Right renal pelvis (tissue), 4 donors: ENCODE measurements around the gene CEP170B. TPM values are rescaled to one million over a fixed set of nuclear protein-coding genes. Genes with fewer than 3 reads are reported as not detected.
A peak's percentile ranks its signal among the peaks of the same experiment; 100 is the strongest.
"Not testable (repeated sequence)": the region's sequence is repeated elsewhere in the genome, so short reads cannot be mapped to it uniquely, and the experiment has no call there.

Experiments used
- DNase-seq, 4 donors: peaks; one replicate each; pipeline ENCODE4 v3.0.0-alpha.2; 2013; ENCODE audit warnings: low read depth in 4 of 4, low spot score in 3 of 4, missing footprints in 1 of 4
- polyA plus RNA-seq, 4 donors: library from polyadenylated mRNA; unstranded; fragments of 120-200 nt; gene quantifications; one replicate each; pipeline ENCODE4 v1.2.1, GENCODE V29; 2013; ENCODE audit not compliant: insufficient read length in 4 of 4

Gene CEP170B
- polyA plus RNA-seq = 10 to 100 TPM; 10.9 to 16.3 (median 13.5) TPM

GRCh38 chr14:104865081-104865630, at the start of gene CEP170B:
CEP170B (plus strand) TSS chr14:104865268; CDS start chr14:104868451, 3,183 bp downstream.
- no peak for DNase-seq

DNA sequence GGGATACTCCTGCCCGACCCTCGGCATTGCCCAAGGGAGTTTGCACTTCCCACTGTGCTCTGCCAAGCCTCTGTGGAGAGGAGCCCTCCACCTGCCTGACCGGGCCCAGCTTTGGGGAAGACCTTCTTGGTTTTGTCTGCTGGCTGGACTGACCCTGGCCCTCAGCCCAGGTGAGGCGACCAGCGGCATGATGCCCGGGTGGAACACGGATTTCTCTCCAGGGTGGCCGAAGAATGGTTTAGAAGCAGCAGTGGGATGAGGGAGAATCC, 48.5 kb upstream of the CEP170B start:
- DNase-seq = no peak

GRCh38 chr14:104817930-104818713, 46.9 kb upstream of the CEP170B start:
- DNase-seq = no peak

- no peak for DNase-seq
These were observed 46.3 kb upstream of the CEP170B start for GRCh38 chr14:104818714-104819161.

GRCh38 chr14:104819361-104819781, 45.7 kb upstream of the CEP170B start:
- no peak for DNase-seq

DNA sequence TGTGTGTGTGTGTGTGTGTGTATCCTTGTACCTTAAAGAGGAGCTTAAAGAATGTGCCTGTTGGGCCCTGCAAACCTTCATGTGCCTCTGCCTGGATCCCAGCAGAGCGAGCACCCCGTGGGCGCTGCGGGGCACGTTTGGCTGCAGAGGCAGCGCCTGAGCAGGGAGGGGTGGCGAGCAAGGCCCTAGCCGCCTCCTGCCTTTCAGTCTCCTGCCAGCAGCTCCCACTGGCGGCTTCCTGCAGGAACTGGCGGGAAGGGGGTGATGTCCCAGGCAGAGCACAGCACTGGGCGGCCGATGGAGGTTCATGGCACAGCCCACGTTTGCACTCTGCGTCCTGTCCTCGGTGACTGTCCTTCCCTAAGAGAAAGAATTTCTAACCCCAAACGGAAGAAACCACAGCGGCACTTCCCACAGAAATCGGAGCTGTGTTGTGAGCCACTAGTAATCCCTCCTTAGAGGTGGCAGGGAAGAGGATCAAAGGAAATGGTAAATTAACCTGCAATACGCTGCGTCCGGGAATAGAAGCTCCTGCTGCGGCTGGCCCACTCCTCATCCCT, 44.3 kb upstream of the CEP170B start:
- DNase-seq = no peak

GRCh38 chr14:104821229-104821945, 43.7 kb upstream of the CEP170B start:
- no peak for DNase-seq

DNA sequence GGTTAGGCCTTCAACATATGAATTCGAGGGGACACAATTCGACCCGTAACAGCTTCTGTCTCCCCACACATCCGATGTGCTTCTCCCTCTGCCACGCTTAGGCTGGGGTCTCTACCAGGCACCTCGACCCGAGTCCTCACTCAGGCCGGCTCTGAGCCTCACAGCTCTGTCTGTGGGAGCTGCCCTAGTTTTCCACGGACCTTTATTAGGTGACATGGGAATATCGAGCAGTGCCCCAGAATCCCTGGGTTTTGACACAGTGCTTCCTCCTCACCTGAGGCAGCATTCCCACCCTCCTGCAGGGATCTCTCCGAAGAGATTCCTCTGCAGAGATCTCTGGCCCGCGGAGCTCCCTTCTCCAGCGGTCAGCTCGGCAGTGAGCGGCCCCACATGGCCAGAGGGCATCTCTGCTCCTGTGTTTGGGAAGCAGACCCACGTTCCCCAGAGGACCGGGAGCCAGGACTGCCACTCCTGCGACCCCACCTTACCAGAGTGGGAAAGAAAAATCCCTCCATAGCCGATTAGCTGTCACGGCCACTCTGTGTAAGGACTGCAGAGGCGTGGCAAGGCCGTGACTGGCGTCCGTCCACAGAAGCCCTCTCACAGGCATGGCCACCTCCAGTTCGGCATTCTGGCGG, 43.0 kb upstream of the CEP170B start:
- no peak for DNase-seq

GRCh38 chr14:104822821-104823615, 42.0 kb upstream of the CEP170B start:
- no peak for DNase-seq

DNA sequence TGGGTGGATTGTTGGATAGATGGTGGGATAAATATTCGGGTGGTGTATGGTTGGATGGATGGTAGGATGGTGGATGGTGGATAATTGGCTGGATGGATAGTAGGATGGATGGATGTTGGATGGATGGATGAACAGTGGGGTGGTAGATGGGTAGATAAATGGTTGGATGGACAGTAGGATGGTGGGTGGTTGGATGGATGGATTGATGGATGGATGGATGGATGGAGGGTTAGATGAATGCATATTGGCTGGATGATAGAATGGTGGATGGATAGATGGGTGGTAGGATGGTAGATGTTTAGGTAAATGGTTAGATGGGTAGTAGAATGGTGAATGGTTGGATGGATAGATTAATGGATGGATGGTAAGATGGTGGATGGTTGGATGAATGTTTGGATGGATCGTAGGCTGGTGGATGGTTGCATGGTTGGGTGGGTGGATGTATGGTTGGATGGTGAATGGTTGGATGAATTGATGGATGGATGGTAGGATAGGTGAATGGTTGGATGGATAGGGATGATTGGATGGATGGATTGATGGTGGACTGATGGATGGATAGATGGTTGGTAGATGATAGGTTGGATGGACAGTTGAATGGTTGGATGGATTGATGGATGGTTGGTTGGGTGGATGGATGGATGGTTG, 40.6 kb upstream of the CEP170B start:
- no peak for DNase-seq

- peak in 1 of 4 donors; percentile 67 for DNase-seq
These were observed 38.7 kb upstream of the CEP170B start for GRCh38 chr14:104826189-104826860.

DNA sequence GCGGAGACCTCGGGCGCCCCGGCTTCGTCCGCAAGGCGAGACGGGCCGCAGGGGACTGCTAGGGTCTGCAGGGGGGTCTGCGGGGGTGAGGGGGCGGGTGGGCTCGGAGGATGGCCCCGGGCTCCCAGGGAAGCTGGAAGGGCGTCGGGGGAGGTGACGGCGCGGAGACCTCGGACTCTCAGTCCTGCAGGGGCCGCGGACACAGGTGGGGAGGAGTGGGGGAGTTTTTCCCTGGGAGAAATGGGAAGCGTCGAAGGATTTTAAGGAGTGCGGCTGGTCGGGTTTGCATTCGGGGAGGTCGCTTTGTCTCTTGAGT, 38.2 kb upstream of the CEP170B start:
- DNase-seq = no peak

GRCh38 chr14:104827177-104828055, 37.7 kb upstream of the CEP170B start:
- DNase-seq = no peak

DNA sequence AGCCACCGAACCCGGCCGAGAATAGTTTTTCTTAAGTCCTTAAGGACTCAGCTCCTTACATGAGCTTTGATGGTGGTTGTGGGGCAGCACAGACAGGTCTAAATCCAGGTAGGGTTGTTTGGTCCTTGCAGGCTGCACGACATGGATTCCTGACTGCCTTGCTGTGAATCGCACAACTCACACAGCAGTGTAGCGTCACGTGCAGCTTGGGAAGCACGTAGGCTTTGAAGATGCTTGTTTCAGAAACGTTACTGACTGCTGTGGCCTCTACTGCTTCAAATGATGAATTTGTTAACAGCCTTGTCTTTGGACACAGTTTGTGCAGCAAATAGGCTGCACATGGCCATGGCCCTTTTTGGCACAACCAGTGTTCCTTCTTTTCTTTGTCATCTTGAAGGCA, 34.3 kb upstream of the CEP170B start:
- no peak for DNase-seq

DNA sequence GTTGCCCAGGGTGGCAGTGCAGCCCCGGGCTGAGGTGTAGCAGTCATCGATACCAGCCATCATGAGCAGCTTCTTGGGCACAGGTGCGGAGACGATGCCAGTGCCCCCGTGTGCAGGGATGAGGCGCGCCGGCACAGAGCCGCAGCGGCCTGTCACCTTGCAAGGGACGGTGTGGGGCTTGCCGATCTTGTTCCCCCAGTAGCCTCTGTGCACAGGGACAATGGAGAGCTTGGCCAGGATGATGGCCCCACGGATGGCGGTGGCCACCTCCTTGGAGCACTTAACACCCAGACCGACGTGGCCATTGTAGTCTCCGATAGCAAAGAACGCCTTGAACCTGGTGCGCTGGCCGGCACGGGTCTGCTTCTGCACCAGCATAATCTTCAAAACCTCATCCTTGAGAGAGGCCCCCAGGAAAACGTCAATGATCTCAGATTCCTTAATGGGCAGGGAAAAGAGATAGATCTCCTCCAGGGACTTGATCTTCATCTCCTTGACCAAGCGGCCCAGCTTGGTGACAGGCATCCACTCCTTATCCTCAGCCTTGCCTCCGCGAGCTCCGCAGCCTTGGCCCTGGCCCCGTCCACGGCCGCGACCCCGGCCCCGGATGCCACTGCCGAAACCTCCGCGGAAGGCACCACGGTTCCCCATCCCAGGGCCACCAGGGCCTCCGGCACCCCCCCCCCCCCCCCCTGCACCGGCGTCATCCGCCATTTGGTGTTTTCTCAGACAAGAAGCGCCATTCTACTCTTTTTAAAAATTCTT, 28.7 kb upstream of the CEP170B start:
- not testable (repeated sequence) for DNase-seq

DNA sequence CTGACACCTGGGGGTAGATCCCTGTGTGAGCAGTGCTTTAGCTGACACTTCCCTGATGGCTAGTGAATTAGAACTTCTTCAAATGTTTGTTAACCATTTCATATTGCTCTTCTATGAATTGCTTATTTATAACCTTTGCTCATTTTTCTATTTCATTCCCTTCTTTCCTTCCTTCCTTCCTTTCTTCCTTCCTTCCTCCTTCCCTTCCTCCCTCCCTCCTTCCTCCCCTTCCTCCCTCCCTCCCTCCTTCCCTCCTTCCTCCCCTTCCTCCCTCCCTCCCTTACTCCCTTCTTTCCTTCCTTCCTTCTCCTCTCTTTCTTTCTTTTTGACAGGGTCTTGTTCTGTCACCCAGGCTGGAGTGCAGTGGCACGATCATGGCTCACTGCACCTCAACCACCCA, 23.3 kb upstream of the CEP170B start:
- no peak for DNase-seq

- no peak for DNase-seq
These were observed 22.1 kb upstream of the CEP170B start for GRCh38 chr14:104843006-104843405.
